ENCODE results near the gene FAM193A.
"Not testable (repeated sequence)": the region's sequence is repeated elsewhere in the genome, so short reads cannot be mapped to it uniquely, and the experiment has no call there.

The FAM193A gene, protein sequence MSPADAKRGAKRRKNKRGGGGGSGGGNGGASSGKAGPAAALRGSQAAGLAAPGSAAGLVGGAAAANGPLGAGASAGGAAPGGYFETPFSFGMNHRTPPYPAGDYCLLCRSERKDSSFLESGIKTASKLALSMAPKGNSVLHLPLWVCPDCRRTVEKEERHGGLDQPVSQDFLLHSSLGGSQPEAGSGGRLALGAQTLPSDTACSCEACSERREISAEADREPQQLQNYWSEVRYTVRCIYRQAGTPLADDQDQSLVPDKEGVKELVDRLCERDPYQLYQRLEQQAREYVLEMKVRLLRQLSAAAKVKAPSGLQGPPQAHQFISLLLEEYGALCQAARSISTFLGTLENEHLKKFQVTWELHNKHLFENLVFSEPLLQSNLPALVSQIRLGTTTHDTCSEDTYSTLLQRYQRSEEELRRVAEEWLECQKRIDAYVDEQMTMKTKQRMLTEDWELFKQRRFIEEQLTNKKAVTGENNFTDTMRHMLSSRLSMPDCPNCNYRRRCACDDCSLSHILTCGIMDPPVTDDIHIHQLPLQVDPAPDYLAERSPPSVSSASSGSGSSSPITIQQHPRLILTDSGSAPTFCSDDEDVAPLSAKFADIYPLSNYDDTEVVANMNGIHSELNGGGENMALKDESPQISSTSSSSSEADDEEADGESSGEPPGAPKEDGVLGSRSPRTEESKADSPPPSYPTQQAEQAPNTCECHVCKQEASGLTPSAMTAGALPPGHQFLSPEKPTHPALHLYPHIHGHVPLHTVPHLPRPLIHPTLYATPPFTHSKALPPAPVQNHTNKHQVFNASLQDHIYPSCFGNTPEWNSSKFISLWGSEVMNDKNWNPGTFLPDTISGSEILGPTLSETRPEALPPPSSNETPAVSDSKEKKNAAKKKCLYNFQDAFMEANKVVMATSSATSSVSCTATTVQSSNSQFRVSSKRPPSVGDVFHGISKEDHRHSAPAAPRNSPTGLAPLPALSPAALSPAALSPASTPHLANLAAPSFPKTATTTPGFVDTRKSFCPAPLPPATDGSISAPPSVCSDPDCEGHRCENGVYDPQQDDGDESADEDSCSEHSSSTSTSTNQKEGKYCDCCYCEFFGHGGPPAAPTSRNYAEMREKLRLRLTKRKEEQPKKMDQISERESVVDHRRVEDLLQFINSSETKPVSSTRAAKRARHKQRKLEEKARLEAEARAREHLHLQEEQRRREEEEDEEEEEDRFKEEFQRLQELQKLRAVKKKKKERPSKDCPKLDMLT (N-terminal part only)

GRCh38 chr4:2536193-2537010, at the start of gene FAM193A:
Gene FAM193A (plus strand): TSS chr4:2536647. CDS start chr4:2536916, 269 bp downstream.
- DNase-seq, result peak; percentile 82 to 92

DNA sequence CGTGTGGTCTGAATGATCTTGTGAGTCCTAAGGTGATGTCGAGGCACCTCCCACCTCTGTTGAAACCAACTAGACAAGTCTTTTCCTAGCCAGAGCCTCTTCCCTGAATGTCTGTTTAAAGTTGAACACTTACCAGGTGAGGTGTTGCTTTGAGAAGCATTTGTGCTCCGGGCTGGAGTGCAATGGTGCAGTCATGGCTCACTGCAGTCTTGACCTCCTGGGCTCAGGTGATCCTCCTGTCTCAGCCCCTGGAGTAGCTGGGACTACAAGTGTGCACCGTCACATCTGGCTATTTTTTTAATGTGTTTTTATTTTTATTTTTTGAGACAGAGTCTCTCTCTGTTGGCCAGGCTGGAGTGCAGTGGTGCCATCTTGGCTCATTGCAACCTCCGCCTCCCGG, 49.5 kb upstream of the FAM193A start:
- DNase-seq, result no peak

- no peak for DNase-seq
Observed at GRCh38 chr4:2487632-2488031, 48.8 kb upstream of the FAM193A start.

DNA sequence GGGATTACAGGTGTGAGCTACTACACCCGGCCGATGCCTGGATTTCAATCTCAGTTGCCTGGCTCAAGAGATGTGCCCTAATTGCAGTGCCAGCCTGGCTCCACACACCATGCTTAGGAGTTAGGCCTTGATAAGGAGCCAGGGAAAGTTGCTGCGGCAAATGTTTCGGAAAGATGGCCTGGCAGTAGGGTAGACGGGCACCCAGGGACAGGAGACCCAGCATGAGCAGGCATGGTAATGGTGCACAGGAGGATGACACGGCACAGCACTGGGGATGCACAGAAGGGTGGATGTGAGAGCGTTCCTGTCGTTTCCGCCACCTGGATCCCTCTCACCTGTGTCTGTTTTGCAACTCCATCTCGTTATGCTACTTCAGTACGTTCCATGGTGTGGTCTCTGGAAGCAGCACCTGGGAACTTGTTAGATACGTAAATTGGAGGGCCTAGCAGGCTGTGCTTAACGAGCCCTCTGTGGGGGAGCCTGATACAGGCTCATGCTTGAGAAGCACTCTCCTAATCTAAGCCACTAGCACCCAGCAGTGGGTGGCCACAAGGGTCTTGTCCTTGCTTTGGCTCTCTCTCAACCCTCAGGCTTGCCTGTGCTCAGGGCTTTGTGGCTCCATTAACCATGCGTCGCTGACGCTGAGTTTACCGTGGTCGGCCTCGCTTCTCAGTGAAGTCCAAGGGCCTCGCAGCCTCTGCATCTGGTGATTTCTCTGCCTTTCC, 47.2 kb upstream of the FAM193A start:
- DNase-seq, result no peak

- no peak for DNase-seq
Observed at GRCh38 chr4:2489841-2490552, 46.5 kb upstream of the FAM193A start.

- no peak for DNase-seq
Observed at GRCh38 chr4:2492970-2493369, 43.5 kb upstream of the FAM193A start.

DNA sequence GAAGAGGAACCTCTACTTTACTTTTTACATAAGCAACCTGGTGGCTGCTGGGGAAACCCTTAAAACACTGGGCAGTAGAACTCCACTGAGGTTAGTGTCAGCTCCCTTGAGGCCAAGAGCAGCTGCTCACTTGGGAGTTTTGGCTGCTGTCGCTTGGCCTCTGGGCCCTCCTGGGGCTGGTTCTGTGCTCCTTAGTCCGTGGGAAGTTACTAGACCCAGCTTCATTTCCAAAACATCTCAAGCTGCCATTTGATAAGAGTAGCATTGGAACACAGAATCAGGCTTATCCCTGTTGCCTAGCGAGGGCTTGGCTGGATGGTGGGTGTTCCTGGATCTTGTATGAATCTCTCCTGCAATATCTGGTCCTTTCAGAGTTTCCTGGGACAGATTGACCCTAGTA, 41.5 kb upstream of the FAM193A start:
- DNase-seq, result no peak

GRCh38 chr4:2497324-2497723, 39.1 kb upstream of the FAM193A start:
- DNase-seq, result no peak

GRCh38 chr4:2497931-2498330, 38.5 kb upstream of the FAM193A start:
- no peak for DNase-seq

GRCh38 chr4:2500547-2500946, 35.9 kb upstream of the FAM193A start:
- DNase-seq, result no peak

- DNase-seq, result no peak
Observed at GRCh38 chr4:2501034-2501594, 35.3 kb upstream of the FAM193A start.

GRCh38 chr4:2503809-2504208, 32.6 kb upstream of the FAM193A start:
- no peak for DNase-seq

DNA sequence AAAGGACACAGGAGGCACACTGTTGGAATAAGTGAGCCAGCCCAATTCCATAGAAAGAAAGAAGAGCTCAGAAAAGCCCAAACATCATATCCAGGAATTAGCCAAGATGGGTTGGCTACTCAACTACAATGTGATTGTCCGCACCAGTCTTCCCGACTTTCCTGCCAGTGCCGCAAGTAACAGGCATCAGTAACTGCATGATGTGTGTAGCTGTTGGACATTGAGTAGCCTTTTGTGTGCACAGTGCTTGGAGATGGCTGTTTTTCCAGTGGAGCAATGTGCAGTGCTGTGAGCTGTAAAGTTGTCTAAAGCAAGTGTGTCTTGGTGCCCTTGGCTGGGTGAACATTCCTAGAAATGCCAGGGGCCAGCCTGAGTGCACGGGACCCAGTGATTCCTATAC, 29.2 kb upstream of the FAM193A start:
- no peak for DNase-seq

DNA sequence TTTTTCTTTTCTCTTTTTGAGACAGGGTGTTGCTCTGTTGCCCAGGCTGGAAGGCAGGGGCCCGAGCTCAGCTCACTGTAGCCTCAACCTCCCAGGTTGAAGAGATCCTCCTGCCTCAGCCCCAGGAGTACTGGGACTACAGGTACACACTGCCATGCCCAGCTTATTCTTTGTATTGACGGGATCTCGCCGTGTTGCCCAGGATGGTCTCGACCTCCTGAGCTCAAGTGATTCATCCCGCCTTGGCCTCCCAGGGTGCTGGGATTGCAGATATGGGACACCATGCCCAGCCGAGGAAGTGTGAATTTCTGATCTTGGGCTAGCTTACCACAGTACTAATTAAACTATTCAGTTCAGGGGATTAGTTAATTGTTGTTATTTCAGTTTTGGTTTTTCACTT, 28.6 kb upstream of the FAM193A start:
- no peak for DNase-seq

DNA sequence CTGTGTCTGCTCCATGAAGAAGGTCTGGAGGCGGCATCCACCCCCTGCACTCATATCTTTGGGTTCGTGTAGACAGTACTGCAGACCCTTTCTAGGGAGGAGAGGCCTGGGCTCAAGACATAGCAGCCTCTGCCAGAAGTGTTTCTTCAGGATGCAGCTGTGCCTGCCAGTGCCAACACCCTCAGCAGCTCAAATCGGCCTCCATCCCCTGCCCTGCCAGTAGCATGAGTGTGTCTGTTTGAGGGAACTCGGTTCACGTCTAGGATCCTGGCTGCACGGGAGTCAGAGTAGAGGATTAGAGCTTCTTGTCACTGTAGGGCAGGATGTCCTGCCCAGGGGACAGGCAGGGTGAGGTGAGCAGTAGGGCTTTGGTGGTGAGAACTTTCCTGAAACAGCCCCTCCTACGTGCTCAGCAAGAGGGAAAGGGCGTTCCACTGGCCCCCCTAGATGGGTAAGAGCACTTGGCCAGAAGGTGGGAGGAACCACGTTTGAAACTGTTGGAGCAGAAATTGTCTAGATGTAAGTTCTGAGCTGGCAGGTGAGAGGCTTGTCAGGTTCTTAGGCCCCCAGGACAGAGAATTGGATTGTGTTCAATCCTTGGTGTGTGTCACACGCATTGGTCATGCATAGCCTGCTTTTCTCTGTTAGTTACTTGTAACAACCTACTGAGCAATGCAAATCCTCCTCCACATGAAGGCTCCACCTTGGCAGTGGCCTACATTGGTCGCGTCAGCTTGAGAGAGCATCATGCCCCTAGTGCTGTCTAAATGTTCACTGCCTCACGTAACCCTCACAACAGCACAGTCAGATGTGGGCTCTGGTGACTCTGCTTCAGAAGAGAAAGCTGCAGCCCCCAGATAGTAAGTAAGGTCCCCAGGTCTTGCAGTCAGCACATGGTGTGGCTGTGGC, 25.8 kb upstream of the FAM193A start:
- DNase-seq, result no peak

DNA sequence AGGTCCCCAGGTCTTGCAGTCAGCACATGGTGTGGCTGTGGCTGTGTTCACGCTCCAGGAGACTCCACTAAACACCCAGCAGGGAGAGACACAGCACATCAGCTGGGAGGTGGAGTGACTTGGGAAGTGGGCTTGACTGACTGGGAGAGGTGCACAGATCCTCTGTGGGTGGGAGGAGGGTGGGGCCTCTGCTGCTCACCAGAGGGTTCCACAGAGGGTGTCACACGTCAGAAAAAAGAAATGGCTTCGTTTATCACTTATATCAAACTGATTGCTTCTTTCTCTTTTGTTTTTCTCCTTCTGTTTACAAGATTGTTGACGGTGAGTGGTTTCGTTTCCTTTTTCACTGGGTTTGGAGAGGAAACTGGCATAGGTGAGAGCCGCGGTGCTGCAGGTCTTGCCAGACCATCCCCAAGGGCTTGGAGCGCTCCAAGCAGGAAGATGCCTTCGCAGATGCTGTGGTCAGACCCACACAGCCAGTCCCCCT, 24.8 kb upstream of the FAM193A start:
- DNase-seq, result no peak

GRCh38 chr4:2512396-2513135, 23.9 kb upstream of the FAM193A start:
- DNase-seq, result no peak

DNA sequence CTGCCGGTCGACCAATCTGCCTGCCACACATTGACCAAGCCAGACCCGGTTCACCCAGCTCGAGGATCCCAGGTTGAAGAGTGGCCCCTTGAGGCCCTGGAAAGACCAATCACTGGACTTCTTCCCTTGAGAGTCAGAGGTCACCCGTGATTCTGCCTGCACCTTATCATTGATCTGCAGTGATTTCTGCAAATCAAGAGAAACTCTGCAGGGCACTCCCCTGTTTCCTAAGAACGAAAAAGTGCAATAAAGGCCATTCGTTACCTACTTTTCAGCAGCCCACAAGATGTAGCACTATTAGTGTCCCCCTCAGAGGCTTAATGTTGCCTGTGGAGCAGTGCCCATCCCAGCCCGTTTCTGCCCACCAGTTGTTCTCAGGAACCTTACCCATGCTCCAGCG, 22.3 kb upstream of the FAM193A start:
- not testable (repeated sequence) for DNase-seq

- not testable (repeated sequence) for DNase-seq
Observed at GRCh38 chr4:2514944-2515343, 21.5 kb upstream of the FAM193A start.
